IPS-18a (cell line): ENCODE measurements around the gene PTPMT1.
A peak's percentile ranks its signal among the peaks of the same experiment; 100 is the strongest.

Experiments used
- H3K27ac ChIP-seq: one replicate; pipeline ENCODE4 v1.5.1; 2013; ENCODE audit warnings: low read length
- H3K27me3 ChIP-seq: one replicate; pipeline ENCODE4 v1.6.1; 2013; ENCODE audit warnings: mild to moderate bottlenecking, low read length; ENCODE audit not compliant: control insufficient read depth, insufficient read depth
- H3K36me3 ChIP-seq: one replicate; pipeline ENCODE4 v1.6.1; 2013; ENCODE audit warnings: low read depth, low read length; ENCODE audit not compliant: control insufficient read depth
- H3K4me1 ChIP-seq: one replicate; pipeline ENCODE4 v1.6.1; 2013; ENCODE audit warnings: low read depth, low read length; ENCODE audit not compliant: control insufficient read depth
- H3K4me3 ChIP-seq: one replicate; pipeline ENCODE4 v1.5.1; 2013; ENCODE audit warnings: low read length
- H3K9ac ChIP-seq: one replicate; pipeline ENCODE4 v1.6.1; 2013; ENCODE audit warnings: mild to moderate bottlenecking, low read length, moderate library complexity
- H3K9me3 ChIP-seq: one replicate; pipeline ENCODE4 v1.6.1; 2013; ENCODE audit warnings: low read depth, low read length; ENCODE audit not compliant: control insufficient read depth

Gene PTPMT1

DNA sequence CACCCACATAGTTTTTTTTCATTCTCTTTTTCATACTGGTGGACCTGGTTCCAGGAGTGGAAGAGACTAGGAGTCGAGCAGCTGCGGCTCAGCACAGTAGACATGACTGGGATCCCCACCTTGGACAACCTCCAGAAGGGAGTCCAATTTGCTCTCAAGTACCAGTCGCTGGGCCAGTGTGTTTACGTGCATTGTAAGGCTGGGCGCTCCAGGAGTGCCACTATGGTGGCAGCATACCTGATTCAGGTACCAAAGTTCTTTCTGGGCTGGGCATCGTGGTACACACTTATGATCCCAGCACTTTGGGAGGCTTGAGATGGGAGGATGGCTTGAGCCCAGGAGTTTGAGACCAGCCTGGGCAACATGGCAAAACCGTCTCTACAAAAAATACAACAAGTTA lies 4.2 kb downstream of the PTPMT1 start:
- Histone ChIP-seq H3K36me3 (peaks cover 45% of the 10 kb centered on the region), H3K9me3 (no peaks in the 10 kb centered on the region), H3K27me3 (no peaks in the 10 kb centered on the region), H3K27ac (no peak overlapping the region), H3K4me1 (no peaks in the 10 kb centered on the region), H3K9ac (no peak overlapping the region), H3K4me3 (no peak overlapping the region)

DNA sequence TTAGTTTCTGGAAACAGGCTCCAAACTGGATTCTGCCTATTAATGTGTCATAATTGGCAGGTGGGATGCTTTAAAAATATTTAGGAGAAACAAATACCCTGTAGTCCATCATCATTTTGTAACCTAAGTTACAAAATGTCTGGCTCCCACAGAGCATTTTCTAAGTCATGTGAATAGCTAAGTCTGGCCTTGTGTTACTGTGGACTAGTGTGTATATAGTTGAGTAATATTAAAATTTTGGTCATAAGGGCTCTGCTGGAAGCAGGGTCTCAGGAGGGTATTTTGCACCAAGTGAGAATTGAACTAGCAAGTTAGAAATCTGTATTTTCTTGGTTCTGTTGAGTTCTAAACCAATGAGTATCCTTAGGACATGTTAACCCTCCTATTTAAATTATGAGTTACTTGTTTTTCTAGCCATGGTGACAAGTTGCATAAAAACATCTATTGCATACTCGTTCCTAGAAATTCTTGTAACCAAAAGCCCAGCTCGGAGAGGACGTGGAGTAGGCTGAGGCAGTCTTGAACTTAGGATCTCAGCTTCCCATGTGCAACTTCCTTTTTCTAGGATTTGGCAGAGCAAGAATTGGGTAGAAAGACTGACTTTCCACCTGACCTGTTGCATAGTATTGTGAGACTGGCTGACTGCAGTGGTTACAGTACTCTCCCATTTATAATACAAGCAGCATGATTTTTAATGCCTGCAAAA lies 5.4 kb downstream of the PTPMT1 start:
- Histone ChIP-seq H3K4me1 (no peaks in the 10 kb centered on the region), H3K27me3 (no peaks in the 10 kb centered on the region), H3K4me3 (no peak overlapping the region), H3K27ac (no peak overlapping the region), H3K9me3 (no peaks in the 10 kb centered on the region), H3K9ac (no peak overlapping the region), H3K36me3 (peaks cover 45% of the 10 kb centered on the region)

DNA sequence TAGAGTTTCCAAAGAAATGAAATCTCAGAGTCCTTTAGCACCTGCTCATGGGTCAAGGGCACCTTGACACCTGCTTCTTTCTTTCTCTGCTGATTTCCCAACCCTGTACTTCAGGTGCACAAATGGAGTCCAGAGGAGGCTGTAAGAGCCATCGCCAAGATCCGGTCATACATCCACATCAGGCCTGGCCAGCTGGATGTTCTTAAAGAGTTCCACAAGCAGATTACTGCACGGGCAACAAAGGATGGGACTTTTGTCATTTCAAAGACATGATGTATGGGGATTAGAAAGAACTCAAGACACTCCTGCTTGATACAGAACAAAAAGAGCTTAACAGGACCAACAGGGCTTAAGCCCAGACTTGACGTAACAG lies 5.9 kb downstream of the PTPMT1 start:
- Histone ChIP-seq H3K27ac (no peak overlapping the region), H3K4me3 (no peak overlapping the region), H3K36me3 (peaks cover 46% of the 10 kb centered on the region), H3K27me3 (no peaks in the 10 kb centered on the region), H3K4me1 (no peaks in the 10 kb centered on the region), H3K9me3 (no peaks in the 10 kb centered on the region), H3K9ac (no peak overlapping the region)

DNA sequence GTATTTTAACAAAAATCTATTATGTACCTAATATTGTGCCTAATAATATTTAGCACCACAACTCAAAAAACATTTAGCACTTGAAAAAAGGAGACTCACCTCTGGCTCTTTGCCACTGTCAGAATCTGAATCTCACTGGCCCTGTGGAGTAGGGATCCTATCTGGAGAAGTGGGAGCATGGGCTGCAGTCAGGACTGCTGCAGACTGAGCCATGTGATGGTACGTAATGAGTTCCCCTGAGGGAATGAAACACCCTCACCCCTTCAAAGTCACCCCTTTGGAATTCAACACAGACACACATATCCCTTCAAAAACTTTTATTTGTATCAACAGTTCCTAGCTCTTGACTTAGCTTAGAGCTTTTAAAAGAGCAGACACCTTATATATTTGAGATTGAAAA lies 6.5 kb downstream of the PTPMT1 start:
- Histone ChIP-seq H3K4me1 (no peaks in the 10 kb centered on the region), H3K27me3 (no peaks in the 10 kb centered on the region), H3K36me3 (peaks cover 48% of the 10 kb centered on the region), H3K9me3 (no peaks in the 10 kb centered on the region), H3K4me3 (no peak overlapping the region), H3K27ac (no peak overlapping the region), H3K9ac (no peak overlapping the region)

DNA sequence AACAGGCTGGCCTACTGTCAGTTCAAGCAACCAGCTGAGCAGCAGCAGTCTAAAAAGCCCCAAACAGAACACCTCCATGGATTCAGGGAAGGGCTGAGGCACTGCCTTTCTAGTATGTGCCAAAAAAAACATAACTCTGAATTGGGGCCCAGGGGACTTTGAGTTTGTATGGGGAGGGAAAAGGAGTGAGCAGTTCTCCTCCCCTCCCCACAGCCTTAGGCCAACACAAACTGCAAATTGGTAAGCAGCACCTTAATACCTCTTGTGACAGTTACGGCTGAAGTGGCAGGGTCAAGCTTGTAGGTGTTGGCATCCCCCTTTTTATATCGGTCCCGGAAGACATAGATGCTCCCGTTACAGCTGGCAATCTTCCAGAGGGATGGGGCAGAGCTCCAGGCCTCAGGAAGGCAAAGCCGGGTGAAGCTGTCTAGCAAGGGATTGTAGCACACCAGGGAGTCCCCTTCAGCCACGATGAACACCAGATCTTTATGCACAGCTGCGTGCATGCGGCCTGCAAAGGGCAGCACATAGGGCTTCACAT lies 7.4 kb downstream of the PTPMT1 start:
- Histone ChIP-seq H3K27ac (no peak overlapping the region), H3K4me1 (peaks cover 1% of the 10 kb centered on the region), H3K9ac (no peak overlapping the region), H3K9me3 (no peaks in the 10 kb centered on the region), H3K36me3 (peaks cover 48% of the 10 kb centered on the region), H3K4me3 (no peak overlapping the region), H3K27me3 (no peaks in the 10 kb centered on the region)

DNA sequence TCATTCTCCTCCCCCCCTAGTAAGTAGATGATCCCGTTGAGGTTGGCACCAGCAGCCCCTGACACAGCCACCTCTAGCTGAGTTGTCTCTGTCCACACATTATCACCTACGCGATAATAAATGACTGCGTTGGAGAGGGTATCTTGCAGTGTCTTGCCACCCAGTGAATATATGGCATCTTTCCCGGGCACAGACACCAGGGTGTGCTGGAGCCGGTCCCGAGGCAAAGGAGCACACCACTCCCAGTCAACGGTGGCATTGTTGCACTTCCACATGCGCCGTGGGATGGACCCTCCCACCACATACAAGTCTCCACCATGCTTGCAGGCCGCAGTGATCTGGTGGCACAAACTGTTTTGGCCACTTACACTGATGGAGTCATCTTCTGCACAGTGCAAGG lies 7.9 kb downstream of the PTPMT1 start:
- H3K27ac ChIP-seq: no peak overlapping the region
- H3K9me3 ChIP-seq: no peaks in the 10 kb centered on the region
- peaks cover 6% of the 10 kb centered on the region for H3K4me1 ChIP-seq
- H3K27me3 ChIP-seq: no peaks in the 10 kb centered on the region
- no peak overlapping the region for H3K9ac ChIP-seq
- H3K36me3 ChIP-seq: peaks cover 48% of the 10 kb centered on the region
- H3K4me3 ChIP-seq: no peak overlapping the region

DNA sequence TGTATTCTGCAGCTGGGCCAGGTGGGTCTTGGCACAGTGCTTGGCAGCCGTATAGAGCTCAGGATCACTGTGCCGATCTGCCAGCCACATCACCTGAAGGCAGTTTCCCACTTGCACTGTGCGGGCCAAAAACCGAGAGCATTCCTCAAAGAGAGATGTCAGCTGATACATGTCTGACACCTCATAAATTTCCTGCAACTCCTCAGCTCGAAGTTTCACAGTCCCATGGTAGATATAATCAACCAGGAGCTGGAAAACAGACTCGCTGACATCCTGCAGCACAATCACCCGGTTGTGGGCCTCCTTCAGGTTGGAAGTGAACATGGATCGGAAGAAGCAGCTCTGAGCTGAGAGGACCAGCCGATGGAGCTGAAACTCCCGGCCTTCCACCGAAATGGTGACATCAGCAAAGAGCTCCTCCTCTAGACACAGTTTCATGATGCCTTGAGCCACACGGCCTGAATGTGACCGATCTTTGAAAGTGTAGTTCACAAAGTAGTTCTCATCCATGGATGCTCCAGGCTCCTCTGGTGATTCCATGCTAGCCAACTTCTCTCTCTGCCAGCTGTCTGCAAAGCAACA lies 12.2 kb downstream of the PTPMT1 start:
- H3K9me3 ChIP-seq: no peaks in the 10 kb centered on the region
- H3K9ac ChIP-seq: peak overlapping the region; percentile 84
- H3K4me3 ChIP-seq: peak overlapping the region; percentile 95
- no peaks in the 10 kb centered on the region for H3K27me3 ChIP-seq
- peak overlapping the region; percentile 91 for H3K27ac ChIP-seq
- H3K36me3 ChIP-seq: peaks cover 37% of the 10 kb centered on the region
- peaks cover 6% of the 10 kb centered on the region for H3K4me1 ChIP-seq

DNA sequence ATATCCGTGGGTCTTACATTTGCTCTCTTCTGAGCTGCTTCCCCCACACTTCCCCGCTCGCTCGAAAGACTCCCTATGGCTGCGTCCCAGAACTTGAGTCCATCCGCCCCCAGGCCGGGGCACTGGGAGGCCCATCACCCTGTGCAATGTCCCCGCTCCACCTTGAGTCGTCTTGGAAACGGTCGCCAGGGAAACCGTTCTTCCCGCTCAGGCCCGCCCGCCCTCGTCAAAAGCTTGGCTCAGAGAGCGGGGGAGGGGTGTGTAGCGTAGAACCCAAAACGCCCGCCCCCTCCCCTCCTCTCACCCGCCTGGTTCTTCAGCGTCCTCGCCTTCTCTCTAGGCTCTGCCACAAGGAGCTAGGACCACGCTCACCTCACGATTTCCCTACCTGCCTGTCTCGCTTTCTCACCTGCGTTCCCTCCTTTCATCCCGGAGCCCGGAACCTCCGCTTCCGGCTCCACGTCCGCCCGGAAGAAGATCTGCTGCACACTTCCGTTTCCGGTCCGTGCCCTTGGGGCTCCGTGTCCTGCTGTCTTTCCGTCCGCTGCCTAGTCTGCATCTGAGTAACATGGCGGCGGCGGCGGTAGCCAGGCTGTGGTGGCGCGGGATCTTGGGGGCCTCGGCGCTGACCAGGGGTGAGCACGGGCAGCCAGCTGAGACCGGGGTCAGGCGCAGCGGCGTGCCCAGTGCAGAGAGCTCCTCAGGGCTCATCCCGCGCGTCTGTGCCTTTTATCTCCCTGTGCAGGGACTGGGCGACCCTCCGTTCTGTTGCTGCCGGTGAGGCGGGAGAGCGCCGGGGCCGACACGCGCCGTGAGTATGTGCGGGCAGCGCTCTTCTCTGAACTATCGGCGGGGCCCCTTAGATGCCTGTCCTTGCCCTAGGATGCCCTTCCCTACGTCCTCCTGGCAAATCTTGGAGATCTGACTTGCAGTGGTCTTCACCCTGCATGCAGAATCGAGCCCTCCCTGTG lies 13.4 kb downstream of the PTPMT1 start, which contains the start of the genes KBTBD4 and NDUFS3:
TSS of gene KBTBD4 (minus strand) at position 447 of the 971 bp plus-strand sequence. CDS start at position 428, 19 bp downstream.
TSS of gene NDUFS3 (plus strand) at position 551 of the 971 bp plus-strand sequence. CDS start at position 569, 18 bp downstream.
- Histone ChIP-seq H3K27me3 (no peaks in the 10 kb centered on the region), H3K9me3 (no peaks in the 10 kb centered on the region), H3K9ac (peak within 1 kb of the TSS; percentile 84), H3K4me1 (peaks cover 6% of the 10 kb centered on the region), H3K36me3 (peaks cover 37% of the 10 kb centered on the region), H3K4me3 (peak within 1 kb of the TSS; percentile 95), H3K27ac (peak within 1 kb of the TSS; percentile 91)

DNA sequence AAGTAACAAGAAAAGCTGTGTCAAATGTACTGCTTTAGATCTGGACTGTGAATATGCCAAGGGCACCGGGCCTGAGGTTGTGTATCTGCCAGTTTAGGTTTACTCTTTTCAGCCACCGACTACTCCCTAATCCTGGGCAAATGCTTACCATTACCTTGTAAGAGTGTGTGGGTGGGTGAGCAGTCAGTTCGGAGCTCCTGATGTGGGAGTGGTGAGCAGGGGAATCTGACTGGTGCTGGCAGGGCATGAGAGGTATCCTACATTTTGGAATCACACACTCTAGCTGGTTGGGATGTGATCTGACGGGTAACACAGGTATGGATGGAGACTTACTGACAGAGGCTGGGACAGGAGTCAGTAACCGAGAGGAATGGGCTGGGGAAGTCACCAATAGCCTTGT lies 18.4 kb downstream of the PTPMT1 start:
- H3K36me3 ChIP-seq: peaks cover 40% of the 10 kb centered on the region
- H3K9me3 ChIP-seq: no peaks in the 10 kb centered on the region
- H3K4me1 ChIP-seq: no peaks in the 10 kb centered on the region
- H3K9ac ChIP-seq: no peak overlapping the region
- H3K27ac ChIP-seq: no peak overlapping the region
- no peak overlapping the region for H3K4me3 ChIP-seq
- H3K27me3 ChIP-seq: no peaks in the 10 kb centered on the region

DNA sequence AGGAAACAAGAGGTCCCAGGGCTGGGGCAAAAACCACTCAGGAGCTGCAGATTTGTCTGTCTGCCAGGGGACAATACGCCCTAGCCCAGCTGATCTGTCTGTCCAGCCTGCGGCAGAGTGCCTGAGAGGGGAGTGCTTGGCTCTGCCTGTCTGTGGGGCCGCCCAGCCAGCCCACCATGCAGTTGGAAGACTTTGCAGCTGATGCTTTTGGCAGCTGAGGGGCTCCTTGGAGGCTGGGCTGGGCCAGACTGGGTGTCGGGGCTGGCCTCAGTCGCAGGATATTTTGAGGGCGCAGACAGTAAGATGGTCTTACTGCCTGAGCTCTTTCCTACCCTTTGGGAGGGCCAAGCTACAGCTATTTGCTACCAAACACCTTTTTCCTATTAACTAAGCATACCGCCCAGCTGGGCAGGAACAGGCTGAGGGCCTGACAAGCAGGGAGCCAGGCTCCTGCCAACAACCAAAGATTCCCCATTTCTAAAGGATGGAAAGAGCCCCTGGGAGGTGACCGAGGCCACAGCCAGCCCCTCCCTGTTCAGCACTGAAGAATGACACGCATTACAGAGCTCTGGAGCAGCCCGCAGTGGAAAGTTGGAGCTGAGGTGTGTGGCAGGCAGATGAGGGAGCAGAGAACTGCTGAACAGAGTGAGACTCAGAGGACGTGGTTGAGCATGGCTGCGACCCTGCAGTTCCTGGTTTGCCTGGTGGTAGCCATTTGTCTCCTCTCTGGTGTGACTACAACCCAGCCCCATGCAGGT lies 20.9 kb downstream of the PTPMT1 start, which contains the start of gene FAM180B:
TSS of gene FAM180B (plus strand) at position 581 of the 758 bp plus-strand sequence. CDS start at position 672, 91 bp downstream.
- H3K4me3 ChIP-seq: no peak within 1 kb of the TSS
- no peaks in the 10 kb centered on the region for H3K4me1 ChIP-seq
- no peaks in the 10 kb centered on the region for H3K27me3 ChIP-seq
- H3K36me3 ChIP-seq: peaks cover 33% of the 10 kb centered on the region
- no peak within 1 kb of the TSS for H3K27ac ChIP-seq
- no peak within 1 kb of the TSS for H3K9ac ChIP-seq
- no peaks in the 10 kb centered on the region for H3K9me3 ChIP-seq
